Astrocyte (in vitro differentiated cells and primary cell): ENCODE data around the gene BZW1. TPM values are rescaled to one million over a fixed set of nuclear protein-coding genes. Genes with fewer than 3 reads are reported as not detected.

Experiments
- DNase-seq: peaks from one replicate; pipeline ENCODE4 v3.0.0-alpha.2; 2010; ENCODE audit warnings: low read depth
- FAIRE-seq: peaks from 2 replicates; lab custom pipeline; 2011; peaks lifted over from hg19 to GRCh38; lab: Jason Lieb, UNC
- H2AFZ ChIP-seq: 2 replicates; pipeline ENCODE4 v1.6.0; 2012; ENCODE audit warnings: low read depth, low read length, inconsistent platforms
- H3K27ac ChIP-seq: 2 replicates; pipeline ENCODE4 v1.5.1; 2011; ENCODE audit warnings: low read depth, low read length, inconsistent platforms
- H3K27me3 ChIP-seq: 2 replicates; pipeline ENCODE4 v1.6.0; 2011; ENCODE audit warnings: low read length, inconsistent platforms; ENCODE audit not compliant: insufficient read depth
- H3K36me3 ChIP-seq: 2 replicates; pipeline ENCODE4 v1.5.1; 2011; ENCODE audit warnings: low read length, inconsistent platforms; ENCODE audit not compliant: insufficient read depth
- H3K4me1 ChIP-seq: 2 replicates; pipeline ENCODE4 v1.5.1; 2011; ENCODE audit warnings: low read length, inconsistent platforms; ENCODE audit not compliant: insufficient read depth
- H3K4me2 ChIP-seq: 2 replicates; pipeline ENCODE4 v1.6.0; 2012; ENCODE audit warnings: low read length, inconsistent platforms
- H3K4me3 ChIP-seq: 2 replicates; pipeline ENCODE4 v1.5.1; 2011; ENCODE audit warnings: low read depth, mild to moderate bottlenecking, low read length, inconsistent platforms; ENCODE audit not compliant: insufficient read depth
- H3K79me2 ChIP-seq: 2 replicates; pipeline ENCODE4 v1.6.0; 2012; ENCODE audit warnings: mild to moderate bottlenecking, low read length, inconsistent platforms; ENCODE audit not compliant: insufficient read depth
- H3K9ac ChIP-seq: 2 replicates; pipeline ENCODE4 v1.6.0; 2012; ENCODE audit warnings: mild to moderate bottlenecking, low read length, inconsistent platforms
- H3K9me3 ChIP-seq: 2 replicates; pipeline ENCODE4 v1.5.1; 2012; ENCODE audit warnings: low read depth, mild to moderate bottlenecking, low read length, inconsistent platforms; ENCODE audit not compliant: insufficient read depth
- H4K20me1 ChIP-seq: 2 replicates; pipeline ENCODE4 v1.6.0; 2012; ENCODE audit warnings: low read length, inconsistent platforms; ENCODE audit not compliant: insufficient read depth
- H3K27ac Mint-ChIP-seq: one replicate; pipeline ENCODE4 v1.8.0; 2021; ENCODE audit warnings: mild to moderate bottlenecking, mixed read lengths; ENCODE audit not compliant: unreplicated experiment
- H3K27me3 Mint-ChIP-seq: one replicate; pipeline ENCODE4 v1.8.0; 2021; ENCODE audit warnings: low read depth, mixed read lengths; ENCODE audit not compliant: unreplicated experiment
- H3K36me3 Mint-ChIP-seq: one replicate; pipeline ENCODE4 v1.8.0; 2021; ENCODE audit warnings: low read depth, mixed read lengths; ENCODE audit not compliant: unreplicated experiment
- H3K4me1 Mint-ChIP-seq: one replicate; pipeline ENCODE4 v1.8.0; 2021; ENCODE audit warnings: low read depth, mixed read lengths; ENCODE audit not compliant: unreplicated experiment
- H3K4me3 Mint-ChIP-seq: one replicate; pipeline ENCODE4 v1.8.0; 2021; ENCODE audit warnings: mild to moderate bottlenecking, moderate library complexity, mixed read lengths; ENCODE audit not compliant: unreplicated experiment
- H3K9me3 Mint-ChIP-seq: one replicate; pipeline ENCODE4 v1.8.0; 2021; ENCODE audit warnings: mild to moderate bottlenecking, mixed read lengths; ENCODE audit not compliant: unreplicated experiment
- CTCF ChIP-seq: IDR thresholded peaks from 2 replicates; pipeline ENCODE4 v1.5.1; 2011; ENCODE audit warnings: low read depth, mild to moderate bottlenecking, inconsistent platforms, low read length, moderate library complexity; ENCODE audit not compliant: insufficient read depth
- EZH2 ChIP-seq: IDR thresholded peaks from 2 replicates; pipeline ENCODE4 v1.6.1; 2012; ENCODE audit warnings: mild to moderate bottlenecking, low read length, inconsistent platforms; ENCODE audit not compliant: insufficient read depth
- total RNA-seq: library from RNA; stranded (reverse); gene quantifications from 2 replicates; pipeline ENCODE4 v1.2.1, GENCODE V29; 2021

Gene BZW1
- total RNA-seq, 1 donor from 2014 or later, result 322 TPM

GRCh38 chr2:200790185-200790584, 21.5 kb upstream of the BZW1 start:
- Histone ChIP-seq H3K36me3 (no peaks in the 10 kb centered on the region), H3K27me3 (no peaks in the 10 kb centered on the region), H3K9me3 (no peaks in the 10 kb centered on the region), H3K79me2 (no peaks in the 10 kb centered on the region), H3K9ac (no peak overlapping the region), H3K4me3 (no peak overlapping the region), H3K27ac (no peak overlapping the region), H3K4me2 (no peak overlapping the region), H3K4me1 (peaks cover 28% of the 10 kb centered on the region), H2AFZ (no peak overlapping the region), H4K20me1 (no peaks in the 10 kb centered on the region)
- DNase-seq, result no peak
- no peak for FAIRE-seq
- H3K9me3 Mint-ChIP-seq, result no peaks in the 10 kb centered on the region
- H3K27ac Mint-ChIP-seq, result no peak overlapping the region
- H3K4me3 Mint-ChIP-seq, result no peak overlapping the region
- TF ChIP-seq EZH2, result no peak
- TF ChIP-seq CTCF, result no peak
- H3K27me3 Mint-ChIP-seq, result no peaks in the 10 kb centered on the region
- H3K4me1 Mint-ChIP-seq, result peaks cover 15% of the 10 kb centered on the region
- no peaks in the 10 kb centered on the region for H3K36me3 Mint-ChIP-seq

- Histone ChIP-seq H3K9ac (no peak overlapping the region), H3K4me3 (no peak overlapping the region), H3K27ac (no peak overlapping the region), H2AFZ (no peak overlapping the region), H3K4me2 (no peak overlapping the region), H3K79me2 (no peaks in the 10 kb centered on the region), H4K20me1 (no peaks in the 10 kb centered on the region), H3K27me3 (no peaks in the 10 kb centered on the region), H3K36me3 (no peaks in the 10 kb centered on the region), H3K4me1 (peaks cover 18% of the 10 kb centered on the region), H3K9me3 (no peaks in the 10 kb centered on the region)
- DNase-seq (no peak), FAIRE-seq (no peak)
- Mint-ChIP-seq H3K4me3 (no peak overlapping the region), H3K9me3 (no peaks in the 10 kb centered on the region), H3K4me1 (peaks cover 13% of the 10 kb centered on the region), H3K27me3 (no peaks in the 10 kb centered on the region), H3K27ac (no peak overlapping the region), H3K36me3 (no peaks in the 10 kb centered on the region)
- no peak for TF ChIP-seq EZH2
- no peak for TF ChIP-seq CTCF
Measured at GRCh38 chr2:200791905-200792304, 19.8 kb upstream of the BZW1 start.

GRCh38 chr2:200794143-200794542, 17.6 kb upstream of the BZW1 start:
- Histone ChIP-seq H3K79me2 (no peaks in the 10 kb centered on the region), H3K9me3 (no peaks in the 10 kb centered on the region), H3K4me3 (no peak overlapping the region), H3K9ac (no peak overlapping the region), H3K4me1 (no peaks in the 10 kb centered on the region), H3K27me3 (no peaks in the 10 kb centered on the region), H3K4me2 (no peak overlapping the region), H4K20me1 (no peaks in the 10 kb centered on the region), H3K27ac (no peak overlapping the region), H3K36me3 (no peaks in the 10 kb centered on the region), H2AFZ (no peak overlapping the region)
- Mint-ChIP-seq H3K27ac (no peak overlapping the region), H3K27me3 (no peaks in the 10 kb centered on the region), H3K36me3 (no peaks in the 10 kb centered on the region), H3K9me3 (no peaks in the 10 kb centered on the region), H3K4me1 (no peaks in the 10 kb centered on the region), H3K4me3 (no peak overlapping the region)
- TF ChIP-seq CTCF, result no peak
- no peak for TF ChIP-seq EZH2
- DNase-seq (no peak), FAIRE-seq (no peak)
